ENCODE results near the gene MAST3. TPM values are rescaled to one million over a fixed set of nuclear protein-coding genes. Genes with fewer than 3 reads are reported as not detected.

Gene MAST3
- total and polyA plus RNA-seq, 7 experiments from 2014 or later, result 10.2 to 58.7 (median 37.4) TPM

- Mint-ChIP-seq H3K27me3 (no peaks in the 10 kb centered on the region), H3K4me1 (no peaks in the 10 kb centered on the region), H3K4me3 (no peak overlapping the region), H3K36me3 (peaks cover 10 to 36% (median 16%) of the 10 kb centered on the region in 5 donors), H3K9me3 (peaks cover 0 to 2% (median 0%) of the 10 kb centered on the region in 11 donors), H3K27ac (peak overlapping the region in 1 of 9 donors; percentile 29)
- no peaks in the 10 kb centered on the region for H3K27me3 ChIP-seq (ENCODE audit: control insufficient read depth in 2 of 2, insufficient read depth in 2 of 2, low read length in 2 of 2)
- H3K36me3 ChIP-seq (ENCODE audit: control insufficient read depth in 2 of 3, insufficient read depth in 3 of 3, low read length in 3 of 3), result peaks cover 6 to 90% (median 24%) of the 10 kb centered on the region in 3 experiments
- ChIA-PET POLR2A (interaction anchor here (1.4 to 2.6 kb wide), 3 partner anchors 11 to 23 kb away, joined by 3 to 14 read pairs (median 6); partner anchors contain the start of gene PIK3R2), CTCF (interaction anchor here (0.7 to 0.9 kb wide), 3 partner anchors 28 to 84 kb away, joined by 3 read pairs; no protein-coding TSS in a partner anchor)
- DNase-seq (no peak), ATAC-seq (no peak)
- H3K9me3 ChIP-seq (ENCODE audit: control insufficient read depth in 2 of 3, low read length in 3 of 3), result no peaks in the 10 kb centered on the region
- H3K4me1 ChIP-seq (ENCODE audit: control insufficient read depth in 2 of 2, insufficient read depth in 2 of 2, low read length in 2 of 2), result no peaks in the 10 kb centered on the region
- H3K4me3 ChIP-seq (ENCODE audit: low read length), result no peak overlapping the region
- intact Hi-C loops (cut with micrococcal nuclease), result no loop called here
- H3K27ac ChIP-seq (ENCODE audit: low read depth, low read length), result no peak overlapping the region
These were observed 43.5 kb downstream of the MAST3 start for GRCh38 chr19:18141031-18141430.

GRCh38 chr19:18143902-18144301 lies 46.3 kb downstream of the MAST3 start:
- Histone ChIP-seq H3K36me3 (ENCODE audit: control insufficient read depth in 2 of 3, insufficient read depth in 3 of 3, low read length in 3 of 3) (peaks cover 10 to 89% (median 24%) of the 10 kb centered on the region in 3 experiments), H3K9me3 (ENCODE audit: control insufficient read depth in 2 of 3, low read length in 3 of 3) (no peaks in the 10 kb centered on the region), H3K4me3 (ENCODE audit: low read length) (no peak overlapping the region), H3K4me1 (ENCODE audit: control insufficient read depth in 2 of 2, insufficient read depth in 2 of 2, low read length in 2 of 2) (no peaks in the 10 kb centered on the region), H3K27me3 (ENCODE audit: control insufficient read depth in 2 of 2, insufficient read depth in 2 of 2, low read length in 2 of 2) (no peaks in the 10 kb centered on the region), H3K27ac (ENCODE audit: low read depth, low read length) (no peak overlapping the region)
- ChIA-PET CTCF (no interaction called here), POLR2A (no interaction called here)
- Mint-ChIP-seq H3K27ac (peak overlapping the region in 3 of 9 donors; percentile 18 to 55 (median 52)), H3K27me3 (no peaks in the 10 kb centered on the region), H3K4me1 (peaks cover 0 to 6% (median 0%) of the 10 kb centered on the region in 7 donors), H3K36me3 (peaks cover 16 to 37% (median 18%) of the 10 kb centered on the region in 5 donors), H3K4me3 (no peak overlapping the region), H3K9me3 (peaks cover 0 to 2% (median 0%) of the 10 kb centered on the region in 11 donors)
- ATAC-seq (no peak), DNase-seq (no peak)
- intact Hi-C loops (cut with micrococcal nuclease), result no loop called here

GRCh38 chr19:18144361-18144760 lies 46.8 kb downstream of the MAST3 start:
- Mint-ChIP-seq H3K27ac (peak overlapping the region in 1 of 9 donors; percentile 55), H3K9me3 (peaks cover 0 to 2% (median 0%) of the 10 kb centered on the region in 11 donors)
- intact Hi-C loops (cut with micrococcal nuclease), result no loop called here

GRCh38 chr19:18144906-18145305 lies 47.3 kb downstream of the MAST3 start:
- H3K4me1 ChIP-seq (ENCODE audit: control insufficient read depth in 2 of 2, insufficient read depth in 2 of 2, low read length in 2 of 2), result no peaks in the 10 kb centered on the region
- H3K27ac Mint-ChIP-seq, result peak overlapping the region in 1 of 9 donors; percentile 53
- POLR2A ChIA-PET, result interaction anchor here (0.6 kb wide), 1 partner anchor 100 kb away, joined by 3 read pairs; no protein-coding TSS in a partner anchor
- no peaks in the 10 kb centered on the region for H3K9me3 ChIP-seq (ENCODE audit: control insufficient read depth in 2 of 3, low read length in 3 of 3)
- no peaks in the 10 kb centered on the region for H3K27me3 Mint-ChIP-seq
- H3K27ac ChIP-seq (ENCODE audit: low read depth, low read length), result no peak overlapping the region
- no peak overlapping the region for H3K4me3 ChIP-seq (ENCODE audit: low read length)
- ATAC-seq (no peak), DNase-seq (no peak)
- intact Hi-C loops (cut with micrococcal nuclease), result no loop called here
- H3K9me3 Mint-ChIP-seq, result peaks cover 0 to 2% (median 0%) of the 10 kb centered on the region in 11 donors
- H3K4me3 Mint-ChIP-seq, result no peak overlapping the region
- H3K36me3 Mint-ChIP-seq, result peaks cover 16 to 33% (median 17%) of the 10 kb centered on the region in 5 donors
- CTCF ChIA-PET, result no interaction called here
- no peaks in the 10 kb centered on the region for H3K27me3 ChIP-seq (ENCODE audit: control insufficient read depth in 2 of 2, insufficient read depth in 2 of 2, low read length in 2 of 2)
- H3K36me3 ChIP-seq (ENCODE audit: control insufficient read depth in 2 of 3, insufficient read depth in 3 of 3, low read length in 3 of 3), result peaks cover 10 to 92% (median 24%) of the 10 kb centered on the region in 3 experiments
- peaks cover 0 to 6% (median 0%) of the 10 kb centered on the region in 7 donors for H3K4me1 Mint-ChIP-seq

More at GRCh38 chr19:18144361-18144760, 46.8 kb downstream of the MAST3 start:
- DNase-seq, result no peak
- no peak for ATAC-seq
- no peaks in the 10 kb centered on the region for H3K9me3 ChIP-seq (ENCODE audit: control insufficient read depth in 2 of 3, low read length in 3 of 3)
- no peak overlapping the region for H3K27ac ChIP-seq (ENCODE audit: low read depth, low read length)
- Mint-ChIP-seq H3K27me3 (no peaks in the 10 kb centered on the region), H3K4me1 (peaks cover 0 to 6% (median 0%) of the 10 kb centered on the region in 7 donors), H3K36me3 (peaks cover 16 to 33% (median 17%) of the 10 kb centered on the region in 5 donors), H3K4me3 (no peak overlapping the region)
- H3K27me3 ChIP-seq (ENCODE audit: control insufficient read depth in 2 of 2, insufficient read depth in 2 of 2, low read length in 2 of 2), result no peaks in the 10 kb centered on the region
- no peaks in the 10 kb centered on the region for H3K4me1 ChIP-seq (ENCODE audit: control insufficient read depth in 2 of 2, insufficient read depth in 2 of 2, low read length in 2 of 2)
- ChIA-PET POLR2A (no interaction called here), CTCF (no interaction called here)
- H3K4me3 ChIP-seq (ENCODE audit: low read length), result no peak overlapping the region
- peaks cover 10 to 88% (median 24%) of the 10 kb centered on the region in 3 experiments for H3K36me3 ChIP-seq (ENCODE audit: control insufficient read depth in 2 of 3, insufficient read depth in 3 of 3, low read length in 3 of 3)

- peaks cover 0 to under 1% (median 0%) of the 10 kb centered on the region in 11 donors for H3K9me3 Mint-ChIP-seq
- DNase-seq (no peak), ATAC-seq (no peak)
- no peaks in the 10 kb centered on the region for H3K27me3 Mint-ChIP-seq
- H3K4me1 Mint-ChIP-seq, result peaks cover 0 to 6% (median 0%) of the 10 kb centered on the region in 7 donors
- H3K36me3 ChIP-seq (ENCODE audit: control insufficient read depth in 2 of 3, insufficient read depth in 3 of 3, low read length in 3 of 3), result peaks cover 10 to 86% (median 24%) of the 10 kb centered on the region in 3 experiments
- CTCF ChIA-PET, result interaction anchor here (1.0 kb wide), 1 partner anchor 59 kb away, joined by 4 read pairs; the partner anchor contains the start of gene IL12RB1
- no peaks in the 10 kb centered on the region for H3K27me3 ChIP-seq (ENCODE audit: control insufficient read depth in 2 of 2, insufficient read depth in 2 of 2, low read length in 2 of 2)
- H3K4me3 Mint-ChIP-seq, result no peak overlapping the region
- peaks cover 12 to 29% (median 13%) of the 10 kb centered on the region in 5 donors for H3K36me3 Mint-ChIP-seq
- no peak overlapping the region for H3K4me3 ChIP-seq (ENCODE audit: low read length)
- intact Hi-C loops (cut with micrococcal nuclease), result no loop called here
- no peak overlapping the region for H3K27ac ChIP-seq (ENCODE audit: low read depth, low read length)
- peak overlapping the region in 1 of 9 donors; percentile 53 for H3K27ac Mint-ChIP-seq
- no peaks in the 10 kb centered on the region for H3K4me1 ChIP-seq (ENCODE audit: control insufficient read depth in 2 of 2, insufficient read depth in 2 of 2, low read length in 2 of 2)
- POLR2A ChIA-PET, result interaction anchor here (0.6 to 0.7 kb wide), 2 partner anchors 27 to 101 kb away, joined by 3 read pairs; no protein-coding TSS in a partner anchor
- H3K9me3 ChIP-seq (ENCODE audit: control insufficient read depth in 2 of 3, low read length in 3 of 3), result no peaks in the 10 kb centered on the region
These were observed 47.9 kb downstream of the MAST3 start for GRCh38 chr19:18145391-18145999.

GRCh38 chr19:18147396-18147795 lies 49.8 kb downstream of the MAST3 start:
- Mint-ChIP-seq H3K27me3 (no peaks in the 10 kb centered on the region), H3K27ac (peak overlapping the region in 3 of 9 donors; percentile 2 to 71 (median 59)), H3K36me3 (peaks cover 6 to 24% (median 11%) of the 10 kb centered on the region in 5 donors), H3K9me3 (no peaks in the 10 kb centered on the region), H3K4me1 (peaks cover 6 to 15% (median 8%) of the 10 kb centered on the region in 7 donors), H3K4me3 (no peak overlapping the region)
- peaks cover 6 to 10% of the 10 kb centered on the region in 2 donors for H3K4me1 ChIP-seq (ENCODE audit: control insufficient read depth in 2 of 2, insufficient read depth in 2 of 2, low read length in 2 of 2)
- no peaks in the 10 kb centered on the region for H3K27me3 ChIP-seq (ENCODE audit: control insufficient read depth in 2 of 2, insufficient read depth in 2 of 2, low read length in 2 of 2)
- ATAC-seq (no peak), DNase-seq (no peak)
- intact Hi-C loops (cut with micrococcal nuclease), result no loop called here
- no peak overlapping the region for H3K4me3 ChIP-seq (ENCODE audit: low read length)
- ChIA-PET POLR2A (no interaction called here), CTCF (no interaction called here)
- H3K27ac ChIP-seq (ENCODE audit: low read depth, low read length), result no peak overlapping the region
- H3K9me3 ChIP-seq (ENCODE audit: control insufficient read depth in 2 of 3, low read length in 3 of 3), result no peaks in the 10 kb centered on the region
- peaks cover 4 to 68% (median 24%) of the 10 kb centered on the region in 3 experiments for H3K36me3 ChIP-seq (ENCODE audit: control insufficient read depth in 2 of 3, insufficient read depth in 3 of 3, low read length in 3 of 3)
